ENCODE results near the gene ZNF784.

Gene ZNF784

GRCh38 chr19:55663846-55664536 is 39.6 kb upstream of the ZNF784 start:
- no peak for TF ChIP-seq CTCF (IDR thresholded peaks at IDR 0.05; ENCODE audit: low read length, missing control alignments)
- no peak for DNase-seq (ENCODE audit: low read depth)
- H3K4me3 ChIP-seq (replicated peaks; ENCODE audit: low read depth, low read length): no peak overlapping the region

GRCh38 chr19:55661826-55662225 is 37.5 kb upstream of the ZNF784 start:
- no peak overlapping the region for H3K4me3 ChIP-seq (replicated peaks; ENCODE audit: low read depth, low read length)
- DNase-seq (ENCODE audit: low read depth): no peak
- TF ChIP-seq CTCF (IDR thresholded peaks at IDR 0.05; ENCODE audit: low read length, missing control alignments): no peak

GRCh38 chr19:55660991-55661390 is 36.6 kb upstream of the ZNF784 start:
- H3K4me3 ChIP-seq (replicated peaks; ENCODE audit: low read depth, low read length): no peak overlapping the region
- no peak for TF ChIP-seq CTCF (IDR thresholded peaks at IDR 0.05; ENCODE audit: low read length, missing control alignments)
- no peak for DNase-seq (ENCODE audit: low read depth)

GRCh38 chr19:55660404-55660803 is 36.0 kb upstream of the ZNF784 start:
- TF ChIP-seq CTCF (IDR thresholded peaks at IDR 0.05; ENCODE audit: low read length, missing control alignments): no peak
- no peak for DNase-seq (ENCODE audit: low read depth)
- no peak overlapping the region for H3K4me3 ChIP-seq (replicated peaks; ENCODE audit: low read depth, low read length)

- no peak overlapping the region for H3K4me3 ChIP-seq (replicated peaks; ENCODE audit: low read depth, low read length)
- no peak for TF ChIP-seq CTCF (IDR thresholded peaks at IDR 0.05; ENCODE audit: low read length, missing control alignments)
- DNase-seq (ENCODE audit: low read depth): no peak
These were observed 35.5 kb upstream of the ZNF784 start for GRCh38 chr19:55659822-55660221.

- no peak overlapping the region for H3K4me3 ChIP-seq (replicated peaks; ENCODE audit: low read depth, low read length)
- no peak for DNase-seq (ENCODE audit: low read depth)
- no peak for TF ChIP-seq CTCF (IDR thresholded peaks at IDR 0.05; ENCODE audit: low read length, missing control alignments)
These were observed 34.6 kb upstream of the ZNF784 start for GRCh38 chr19:55658846-55659459.

Measured in fibroblast of pulmonary artery (primary cell).